ENCODE results near the gene TOM1L1.

GRCh38 chr17:54892360-54892759, 8.3 kb upstream of the TOM1L1 start:
- TF ChIP-seq POLR2AphosphoS5 (IDR thresholded peaks at IDR 0.05; ENCODE audit: insufficient read depth in 1 of 2, low read depth in 1 of 2) (no peak), CTCF (IDR thresholded peaks at IDR 0.05) (no peak), POLR2A (IDR thresholded peaks at IDR 0.05) (no peak)

Data from vagina (tissue), 2 donors.